K562 (cell line): ENCODE measurements around the gene TMEM114.

Experiments
- CHD2 ChIP-seq: IDR thresholded peaks from 2 replicates; pipeline ENCODE4 v1.6.1; 2011; ENCODE audit warnings: low read depth, low read length
- TF ChIP-seq, protein P1 (sequence below), 3 experiments: IDR thresholded peaks in 2 of 3; conservative IDR thresholded peaks in 1 of 3; 2 replicates each; pipeline ENCODE4 v1.5.1; 2011 to 2012; ENCODE audit warnings: low read length in 3 of 3, mild to moderate bottlenecking in 3 of 3, control low read depth in 2 of 3, improper control_type of control experiment in 1 of 3, inconsistent platforms in 1 of 3, low read depth in 1 of 3, mixed read lengths in 1 of 3, moderate library complexity in 1 of 3; ENCODE audit not compliant: insufficient read depth in 2 of 3

DNA sequence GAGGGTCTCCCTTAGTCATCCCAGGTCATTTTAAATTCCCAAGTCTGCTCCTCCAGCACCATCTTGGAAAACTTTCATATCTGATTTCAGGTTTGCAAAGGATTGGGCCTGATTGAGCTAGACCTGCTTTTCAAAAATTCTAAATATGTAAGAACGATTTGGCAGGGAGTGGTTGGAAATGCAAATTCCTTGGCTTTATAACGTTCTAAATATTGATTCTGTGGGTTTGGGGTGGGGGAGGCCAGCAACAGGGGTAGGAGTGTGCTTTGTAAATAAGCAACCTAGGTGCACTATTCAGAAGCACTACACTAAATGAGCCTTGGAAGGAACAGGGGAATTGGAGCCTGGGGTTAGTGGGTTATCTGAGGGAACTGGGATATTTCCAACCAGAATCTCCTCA, 47.9 kb downstream of the TMEM114 start:
- TF ChIP-seq, protein P1, sequence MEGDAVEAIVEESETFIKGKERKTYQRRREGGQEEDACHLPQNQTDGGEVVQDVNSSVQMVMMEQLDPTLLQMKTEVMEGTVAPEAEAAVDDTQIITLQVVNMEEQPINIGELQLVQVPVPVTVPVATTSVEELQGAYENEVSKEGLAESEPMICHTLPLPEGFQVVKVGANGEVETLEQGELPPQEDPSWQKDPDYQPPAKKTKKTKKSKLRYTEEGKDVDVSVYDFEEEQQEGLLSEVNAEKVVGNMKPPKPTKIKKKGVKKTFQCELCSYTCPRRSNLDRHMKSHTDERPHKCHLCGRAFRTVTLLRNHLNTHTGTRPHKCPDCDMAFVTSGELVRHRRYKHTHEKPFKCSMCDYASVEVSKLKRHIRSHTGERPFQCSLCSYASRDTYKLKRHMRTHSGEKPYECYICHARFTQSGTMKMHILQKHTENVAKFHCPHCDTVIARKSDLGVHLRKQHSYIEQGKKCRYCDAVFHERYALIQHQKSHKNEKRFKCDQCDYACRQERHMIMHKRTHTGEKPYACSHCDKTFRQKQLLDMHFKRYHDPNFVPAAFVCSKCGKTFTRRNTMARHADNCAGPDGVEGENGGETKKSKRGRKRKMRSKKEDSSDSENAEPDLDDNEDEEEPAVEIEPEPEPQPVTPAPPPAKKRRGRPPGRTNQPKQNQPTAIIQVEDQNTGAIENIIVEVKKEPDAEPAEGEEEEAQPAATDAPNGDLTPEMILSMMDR (IDR thresholded peaks at IDR 0.05 in 2 of 3, conservative IDR thresholded peaks at IDR 0.05 in 1 of 3; ENCODE audit: insufficient read depth in 2 of 3, low read depth in 1 of 3, low read length in 3 of 3) = no peak
- TF ChIP-seq CHD2 = no peak
